ENCODE results near the gene BANP. TPM values are rescaled to one million over a fixed set of nuclear protein-coding genes. Genes with fewer than 3 reads are reported as not detected.
A peak's percentile ranks its signal among the peaks of the same experiment; 100 is the strongest.
"Not testable (repeated sequence)": the region's sequence is repeated elsewhere in the genome, so short reads cannot be mapped to it uniquely, and the experiment has no call there.

Gene BANP, protein sequence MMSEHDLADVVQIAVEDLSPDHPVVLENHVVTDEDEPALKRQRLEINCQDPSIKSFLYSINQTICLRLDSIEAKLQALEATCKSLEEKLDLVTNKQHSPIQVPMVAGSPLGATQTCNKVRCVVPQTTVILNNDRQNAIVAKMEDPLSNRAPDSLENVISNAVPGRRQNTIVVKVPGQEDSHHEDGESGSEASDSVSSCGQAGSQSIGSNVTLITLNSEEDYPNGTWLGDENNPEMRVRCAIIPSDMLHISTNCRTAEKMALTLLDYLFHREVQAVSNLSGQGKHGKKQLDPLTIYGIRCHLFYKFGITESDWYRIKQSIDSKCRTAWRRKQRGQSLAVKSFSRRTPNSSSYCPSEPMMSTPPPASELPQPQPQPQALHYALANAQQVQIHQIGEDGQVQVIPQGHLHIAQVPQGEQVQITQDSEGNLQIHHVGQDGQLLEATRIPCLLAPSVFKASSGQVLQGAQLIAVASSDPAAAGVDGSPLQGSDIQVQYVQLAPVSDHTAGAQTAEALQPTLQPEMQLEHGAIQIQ
- 34.0 and 39.1 TPM in 2 replicates for total RNA-seq
- long read RNA-seq, partial matches to known transcripts = 1 of 26 reads
- long read RNA-seq, other reads (novel, unspliced or antisense) = 22 of 26 reads

DNA sequence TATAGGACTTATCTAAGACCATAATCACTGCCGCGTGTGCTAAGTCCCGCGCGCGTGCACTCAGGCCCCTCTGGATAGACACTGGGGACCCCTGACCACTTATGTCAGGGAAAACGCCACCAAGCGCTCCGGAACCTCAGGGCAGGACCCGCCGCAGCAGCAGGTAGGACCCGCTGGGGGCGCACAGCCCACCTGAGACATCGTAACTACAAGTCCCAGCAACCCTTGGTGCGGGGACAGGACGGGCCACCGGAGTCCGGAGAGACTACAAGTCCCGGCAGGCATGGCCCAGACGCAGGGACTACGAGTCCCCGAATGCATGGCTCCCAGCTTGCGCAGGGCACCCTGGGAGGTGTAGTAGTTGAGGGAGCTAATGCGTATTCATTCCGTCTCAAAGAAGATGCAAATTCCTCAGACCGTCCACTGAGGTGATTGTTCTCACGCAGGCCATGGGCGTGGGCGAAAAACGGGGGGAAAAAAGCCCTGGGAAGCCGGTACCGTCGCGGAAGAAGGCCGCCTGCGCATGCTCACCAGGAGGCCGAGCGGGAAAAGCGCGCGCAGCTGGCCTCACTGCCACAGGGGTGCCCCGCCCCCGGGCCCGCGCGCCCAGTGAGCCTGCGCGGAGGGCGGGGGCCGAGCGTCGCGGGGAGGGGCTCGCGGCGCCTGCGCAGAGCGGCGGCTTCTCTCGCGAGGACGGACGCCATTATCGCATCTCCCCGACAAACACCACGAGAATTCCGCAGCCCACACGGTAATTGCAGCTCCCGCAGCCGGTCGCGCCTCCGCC, at the start of gene BANP:
BANP (plus strand) TSS at position 670 of the 787 bp plus-strand sequence. CDS start 23,682 bp downstream, outside the sequence.
- TF ChIP-seq, protein P1, sequence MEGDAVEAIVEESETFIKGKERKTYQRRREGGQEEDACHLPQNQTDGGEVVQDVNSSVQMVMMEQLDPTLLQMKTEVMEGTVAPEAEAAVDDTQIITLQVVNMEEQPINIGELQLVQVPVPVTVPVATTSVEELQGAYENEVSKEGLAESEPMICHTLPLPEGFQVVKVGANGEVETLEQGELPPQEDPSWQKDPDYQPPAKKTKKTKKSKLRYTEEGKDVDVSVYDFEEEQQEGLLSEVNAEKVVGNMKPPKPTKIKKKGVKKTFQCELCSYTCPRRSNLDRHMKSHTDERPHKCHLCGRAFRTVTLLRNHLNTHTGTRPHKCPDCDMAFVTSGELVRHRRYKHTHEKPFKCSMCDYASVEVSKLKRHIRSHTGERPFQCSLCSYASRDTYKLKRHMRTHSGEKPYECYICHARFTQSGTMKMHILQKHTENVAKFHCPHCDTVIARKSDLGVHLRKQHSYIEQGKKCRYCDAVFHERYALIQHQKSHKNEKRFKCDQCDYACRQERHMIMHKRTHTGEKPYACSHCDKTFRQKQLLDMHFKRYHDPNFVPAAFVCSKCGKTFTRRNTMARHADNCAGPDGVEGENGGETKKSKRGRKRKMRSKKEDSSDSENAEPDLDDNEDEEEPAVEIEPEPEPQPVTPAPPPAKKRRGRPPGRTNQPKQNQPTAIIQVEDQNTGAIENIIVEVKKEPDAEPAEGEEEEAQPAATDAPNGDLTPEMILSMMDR (conservative IDR thresholded peaks at IDR 0.05) = peak; percentile 60
- DNase-seq (ENCODE audit: low read depth, low spot score) = peak; percentile 88
- Mint-ChIP-seq H3K4me1 (peaks cover 34% of the 10 kb centered on the region), H3K36me3 (ENCODE audit: low read depth) (peaks cover 3% of the 10 kb centered on the region), H3K27me3 (ENCODE audit: low read depth) (no peaks in the 10 kb centered on the region), H3K27ac (ENCODE audit: unreplicated experiment) (peak within 1 kb of the TSS; percentile 100), H3K4me3 (peak within 1 kb of the TSS; percentile 99), H3K9me3 (no peaks in the 10 kb centered on the region)

DNA sequence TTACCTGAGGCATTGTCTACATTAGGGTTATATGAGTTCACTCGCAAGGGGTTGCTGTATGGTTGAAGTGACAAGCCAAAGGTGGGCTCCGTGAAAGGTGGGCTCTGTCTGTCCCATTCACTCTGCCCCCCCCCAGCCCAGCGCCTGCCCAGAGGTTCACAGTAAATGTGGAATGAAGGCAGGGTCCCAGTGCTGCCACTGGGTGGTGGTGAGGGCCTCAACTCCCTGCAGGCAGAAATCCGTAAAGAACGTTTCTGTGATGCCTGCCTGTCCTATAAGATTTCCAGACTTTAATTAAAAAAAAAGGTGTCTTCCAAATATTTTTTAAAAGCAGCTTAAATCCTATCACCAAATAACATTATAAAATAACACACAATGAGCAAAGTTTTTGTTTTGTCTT, 46.3 kb upstream of the BANP start:
- H3K4me3 Mint-ChIP-seq = not testable (repeated sequence)

DNA sequence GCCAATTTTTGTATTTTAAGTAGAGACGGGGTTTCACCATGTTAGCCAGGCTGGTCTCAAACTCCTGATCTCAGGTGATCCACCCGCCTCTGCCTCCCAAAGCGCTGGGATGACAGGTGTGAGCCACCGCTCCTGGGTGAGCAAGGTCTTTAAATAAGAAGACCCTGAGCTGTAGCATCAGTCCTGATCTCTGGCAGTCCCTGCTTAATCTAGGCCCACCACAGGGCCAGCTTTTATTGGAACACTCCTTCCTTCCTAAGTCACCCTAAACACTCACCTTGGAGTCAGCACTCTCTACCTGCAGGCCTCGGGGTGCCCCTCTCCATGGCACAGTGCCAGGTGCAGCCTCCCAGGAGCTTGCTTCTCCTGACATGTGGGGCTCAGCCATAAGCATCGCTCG, 45.7 kb upstream of the BANP start:
- not testable (repeated sequence) for H3K36me3 Mint-ChIP-seq (ENCODE audit: low read depth); H3K9me3 Mint-ChIP-seq; H3K27ac Mint-ChIP-seq (ENCODE audit: unreplicated experiment); H3K4me3 Mint-ChIP-seq; H3K4me1 Mint-ChIP-seq; H3K27me3 Mint-ChIP-seq (ENCODE audit: low read depth); DNase-seq (ENCODE audit: low read depth, low spot score)

More for the DNA sequence above, 46.3 kb upstream of the BANP start:
- H3K27ac Mint-ChIP-seq (ENCODE audit: unreplicated experiment); DNase-seq (ENCODE audit: low read depth, low spot score); H3K27me3 Mint-ChIP-seq (ENCODE audit: low read depth); H3K36me3 Mint-ChIP-seq (ENCODE audit: low read depth); H3K4me1 Mint-ChIP-seq; H3K9me3 Mint-ChIP-seq: not testable (repeated sequence)

DNA sequence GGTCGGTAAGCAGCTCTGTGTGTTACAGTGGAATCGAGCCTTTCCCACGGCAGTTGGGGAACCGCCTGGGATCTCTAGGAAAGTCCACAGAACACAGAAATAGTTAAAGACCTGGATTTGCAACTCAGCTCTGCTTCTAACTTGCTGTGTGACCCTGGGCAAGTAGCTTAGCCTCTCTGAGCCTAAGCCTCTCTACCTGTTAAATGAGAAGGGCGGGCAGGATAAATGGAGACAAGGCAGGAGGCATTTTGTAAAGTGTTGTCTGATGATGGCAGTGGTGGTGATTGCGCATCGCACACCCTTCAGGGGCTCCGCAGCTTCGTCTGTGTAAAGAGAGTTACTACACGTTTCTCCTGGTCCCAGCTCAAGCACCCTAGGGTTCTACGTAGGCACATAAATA, 43.1 kb upstream of the BANP start:
- H3K9me3 Mint-ChIP-seq; H3K4me3 Mint-ChIP-seq; H3K27ac Mint-ChIP-seq (ENCODE audit: unreplicated experiment): not testable (repeated sequence)

DNA sequence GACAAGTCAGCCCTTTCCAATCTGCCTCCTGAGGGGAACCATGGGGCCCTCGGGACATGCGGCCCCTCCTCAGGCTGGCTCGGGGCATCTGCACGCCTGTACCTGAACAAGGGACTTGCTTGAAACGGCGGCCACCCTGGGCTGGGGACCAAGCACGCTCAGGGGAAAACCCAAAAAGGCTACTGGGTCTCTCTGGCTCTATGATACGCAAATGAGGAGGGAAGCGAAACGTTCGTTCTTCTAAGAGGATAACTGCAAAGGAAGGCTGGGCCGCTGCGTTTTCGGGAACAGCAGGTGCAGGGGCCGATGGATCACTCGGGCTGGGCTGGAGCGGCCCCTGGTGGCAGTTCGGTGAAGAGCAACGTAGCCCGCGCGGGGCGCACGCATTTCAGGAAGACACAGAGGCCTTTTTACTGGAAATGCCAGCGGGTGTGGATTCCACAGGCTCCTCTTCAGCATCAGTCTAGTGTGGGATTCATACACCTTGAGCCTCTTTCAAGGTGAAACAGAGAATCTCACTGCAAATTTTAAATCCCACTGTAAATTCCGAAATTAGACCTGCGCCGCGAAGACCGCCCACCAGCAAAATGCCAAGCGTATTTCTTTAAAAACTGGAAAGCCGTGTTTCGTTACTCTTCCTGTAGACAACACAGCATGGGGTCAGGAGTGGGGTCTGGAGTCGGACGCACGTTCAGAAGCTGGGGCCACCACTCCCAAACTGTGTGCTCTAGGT, 41.9 kb upstream of the BANP start:
- H3K4me1 Mint-ChIP-seq; H3K27ac Mint-ChIP-seq (ENCODE audit: unreplicated experiment); H3K27me3 Mint-ChIP-seq (ENCODE audit: low read depth); H3K36me3 Mint-ChIP-seq (ENCODE audit: low read depth); H3K9me3 Mint-ChIP-seq; H3K4me3 Mint-ChIP-seq: not testable (repeated sequence)
- DNase-seq (ENCODE audit: low read depth, low spot score) = peak; percentile 95
- TF ChIP-seq, protein P1 (conservative IDR thresholded peaks at IDR 0.05) = peak; percentile 94

More for the DNA sequence above, 43.1 kb upstream of the BANP start:
- H3K4me1 Mint-ChIP-seq; H3K36me3 Mint-ChIP-seq (ENCODE audit: low read depth); DNase-seq (ENCODE audit: low read depth, low spot score); H3K27me3 Mint-ChIP-seq (ENCODE audit: low read depth): not testable (repeated sequence)

DNA sequence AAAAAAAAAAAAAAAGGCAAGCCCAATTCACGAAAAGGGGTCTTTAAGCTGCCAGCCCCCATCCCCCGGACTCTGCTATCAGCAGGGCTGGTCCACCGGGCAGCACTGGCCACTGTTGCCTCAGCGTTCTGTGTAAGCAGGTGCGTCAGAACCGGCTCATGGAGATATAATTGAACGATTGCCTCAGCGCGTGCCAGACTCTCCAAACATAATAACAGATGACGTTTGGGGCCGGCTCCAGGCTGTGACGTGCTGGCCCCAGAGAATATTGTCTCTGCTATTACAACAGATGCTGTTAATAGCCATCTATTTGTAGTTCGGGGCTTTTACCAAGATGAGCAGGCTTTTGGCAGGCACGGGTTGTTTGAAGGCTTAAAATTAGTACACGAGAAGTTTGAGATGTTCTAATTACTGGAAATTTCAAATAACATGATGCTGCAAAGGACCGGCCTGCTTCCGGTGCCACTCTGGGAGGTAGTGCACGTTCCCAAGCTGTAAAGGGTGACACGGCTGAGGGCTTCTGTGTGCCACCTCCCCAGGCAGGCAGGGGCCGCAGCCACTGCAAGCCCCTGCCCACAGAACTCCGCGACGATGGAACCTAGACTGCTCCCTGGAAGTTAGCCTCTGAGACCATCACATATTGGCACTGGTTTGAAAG, 40.0 kb upstream of the BANP start:
- H3K36me3 Mint-ChIP-seq (ENCODE audit: low read depth); H3K27ac Mint-ChIP-seq (ENCODE audit: unreplicated experiment); DNase-seq (ENCODE audit: low read depth, low spot score); H3K4me3 Mint-ChIP-seq; H3K27me3 Mint-ChIP-seq (ENCODE audit: low read depth); H3K9me3 Mint-ChIP-seq; H3K4me1 Mint-ChIP-seq: not testable (repeated sequence)

DNA sequence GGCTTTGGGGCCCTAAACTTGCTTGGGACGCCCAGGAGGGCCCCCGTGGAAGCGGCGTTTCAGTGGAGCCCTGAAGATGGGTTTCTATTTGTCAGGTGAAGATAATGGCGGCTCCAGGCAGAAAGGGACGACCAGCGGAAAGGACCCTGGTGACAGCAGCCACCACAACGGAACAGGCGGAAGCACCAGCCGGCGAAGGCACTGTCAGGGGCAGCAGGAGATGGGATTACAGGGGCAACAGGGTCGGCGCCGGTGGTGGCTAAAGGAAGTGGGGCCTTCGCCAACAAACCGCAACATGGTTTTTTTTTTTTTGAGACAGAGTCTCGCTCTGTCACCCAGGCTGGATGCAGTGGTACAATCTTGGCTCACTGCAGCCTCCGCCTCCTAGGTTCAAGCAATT, 38.5 kb upstream of the BANP start:
- not testable (repeated sequence) for H3K4me1 Mint-ChIP-seq; DNase-seq (ENCODE audit: low read depth, low spot score); H3K36me3 Mint-ChIP-seq (ENCODE audit: low read depth); H3K9me3 Mint-ChIP-seq; H3K27ac Mint-ChIP-seq (ENCODE audit: unreplicated experiment); H3K4me3 Mint-ChIP-seq; H3K27me3 Mint-ChIP-seq (ENCODE audit: low read depth)

DNA sequence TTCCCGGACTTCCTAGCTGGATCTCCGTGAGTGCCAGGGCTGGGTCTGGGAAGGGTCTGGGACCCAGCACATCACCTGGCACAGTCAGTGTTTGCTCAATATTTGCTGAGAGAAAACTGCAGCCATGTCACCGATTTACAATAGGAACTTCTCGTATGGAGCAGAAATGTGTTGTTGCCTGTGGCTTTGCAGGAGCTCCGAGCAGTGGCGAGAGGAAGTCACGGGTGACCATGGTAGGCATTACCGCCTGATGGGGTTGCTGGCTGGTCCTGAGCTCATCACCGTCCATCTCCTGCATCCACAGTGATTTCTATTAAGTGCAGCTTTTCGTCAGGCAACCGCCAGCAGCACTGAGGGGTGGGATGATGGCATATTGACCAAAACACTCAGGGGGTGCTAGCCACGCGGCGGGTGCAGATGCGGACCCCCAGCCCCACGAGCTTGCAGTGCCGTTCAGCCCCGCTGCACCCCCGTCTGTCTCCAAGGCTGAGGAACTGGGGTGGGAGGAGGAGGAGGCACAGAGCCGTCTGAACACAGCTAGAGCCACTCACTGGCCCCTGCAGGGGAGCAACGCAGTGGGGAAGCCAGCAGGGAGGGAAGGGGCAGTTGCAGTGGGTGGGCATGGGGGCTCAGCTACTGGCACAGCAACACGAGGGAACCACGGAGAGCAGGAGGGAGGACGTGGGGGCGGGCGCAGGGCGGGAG, 37.1 kb upstream of the BANP start:
- H3K36me3 Mint-ChIP-seq (ENCODE audit: low read depth); DNase-seq (ENCODE audit: low read depth, low spot score); H3K4me1 Mint-ChIP-seq; H3K4me3 Mint-ChIP-seq; H3K27me3 Mint-ChIP-seq (ENCODE audit: low read depth); H3K9me3 Mint-ChIP-seq: not testable (repeated sequence)
- peak overlapping the region; percentile 50 for H3K27ac Mint-ChIP-seq (ENCODE audit: unreplicated experiment)
